Measurements from ENCODE around the gene EYS.

Gene EYS

GRCh38 chr6:65259059-65259458 is 448.0 kb downstream of the EYS start:
- TF ChIP-seq CTCF (IDR thresholded peaks at IDR 0.05; ENCODE audit: low read depth, low read length), result no peak
- H3K4me3 ChIP-seq (ENCODE audit: low read depth, low read length), result no peak overlapping the region

GRCh38 chr6:65253041-65253440 is 454.0 kb downstream of the EYS start:
- H3K4me3 ChIP-seq (ENCODE audit: low read depth, low read length), result no peak overlapping the region
- TF ChIP-seq CTCF (IDR thresholded peaks at IDR 0.05; ENCODE audit: low read depth, low read length), result no peak

GRCh38 chr6:65248101-65248610 is 458.9 kb downstream of the EYS start:
- TF ChIP-seq CTCF (IDR thresholded peaks at IDR 0.05; ENCODE audit: low read depth, low read length), result no peak
- H3K4me3 ChIP-seq (ENCODE audit: low read depth, low read length), result no peak overlapping the region

- TF ChIP-seq CTCF (IDR thresholded peaks at IDR 0.05; ENCODE audit: low read depth, low read length), result no peak
- no peak overlapping the region for H3K4me3 ChIP-seq (ENCODE audit: low read depth, low read length)
Observed at GRCh38 chr6:65231616-65232015, 475.4 kb downstream of the EYS start.

- TF ChIP-seq CTCF (IDR thresholded peaks at IDR 0.05; ENCODE audit: low read depth, low read length), result no peak
- no peak overlapping the region for H3K4me3 ChIP-seq (ENCODE audit: low read depth, low read length)
Observed at GRCh38 chr6:65229825-65230224, 477.2 kb downstream of the EYS start.

- TF ChIP-seq CTCF (IDR thresholded peaks at IDR 0.05; ENCODE audit: low read depth, low read length), result no peak
- H3K4me3 ChIP-seq (ENCODE audit: low read depth, low read length), result no peak overlapping the region
Observed at GRCh38 chr6:65221153-65221552, 485.9 kb downstream of the EYS start.

GRCh38 chr6:65202738-65203137 is 504.3 kb downstream of the EYS start:
- TF ChIP-seq CTCF (IDR thresholded peaks at IDR 0.05; ENCODE audit: low read depth, low read length), result no peak
- H3K4me3 ChIP-seq (ENCODE audit: low read depth, low read length), result no peak overlapping the region
